HG02852 (cell line): ENCODE data around the gene SPAG16.
"Not testable (repeated sequence)": the region's sequence is repeated elsewhere in the genome, so short reads cannot be mapped to it uniquely, and the experiment has no call there.

Source experiments
- ATAC-seq: cut with Tn5 transposase; IDR thresholded peaks from one replicate; pipeline ENCODE4 v1.9.1; 2021; ENCODE audit warnings: mild to moderate bottlenecking, moderate library complexity; ENCODE audit not compliant: unreplicated experiment

SPAG16 gene

GRCh38 chr2:213980883-213981282 is 696.6 kb downstream of the SPAG16 start:
- no peak for ATAC-seq

GRCh38 chr2:213989207-213989606 is 704.9 kb downstream of the SPAG16 start:
- no peak for ATAC-seq

- no peak for ATAC-seq
These were observed 707.3 kb downstream of the SPAG16 start for GRCh38 chr2:213991453-213992108.

- ATAC-seq = no peak
These were observed 711.3 kb downstream of the SPAG16 start for GRCh38 chr2:213995400-213996105.

GRCh38 chr2:213998976-213999375 is 714.7 kb downstream of the SPAG16 start:
- ATAC-seq = not testable (repeated sequence)

- no peak for ATAC-seq
These were observed 720.2 kb downstream of the SPAG16 start for GRCh38 chr2:214004463-214004862.

- ATAC-seq = no peak
These were observed 721.1 kb downstream of the SPAG16 start for GRCh38 chr2:214005337-214005736.

GRCh38 chr2:214006601-214007000 is 722.3 kb downstream of the SPAG16 start:
- ATAC-seq = no peak

GRCh38 chr2:214011676-214012075 is 727.4 kb downstream of the SPAG16 start:
- ATAC-seq = no peak

GRCh38 chr2:214014551-214015220 is 730.4 kb downstream of the SPAG16 start:
- no peak for ATAC-seq

GRCh38 chr2:214019229-214019972 is 735.1 kb downstream of the SPAG16 start:
- ATAC-seq = no peak

- ATAC-seq = no peak
These were observed 735.7 kb downstream of the SPAG16 start for GRCh38 chr2:214019973-214020345.

- no peak for ATAC-seq
These were observed 744.9 kb downstream of the SPAG16 start for GRCh38 chr2:214029190-214029589.

GRCh38 chr2:214031566-214031965 is 747.3 kb downstream of the SPAG16 start:
- no peak for ATAC-seq

GRCh38 chr2:214034417-214034816 is 750.2 kb downstream of the SPAG16 start:
- no peak for ATAC-seq

- ATAC-seq = no peak
These were observed 751.0 kb downstream of the SPAG16 start for GRCh38 chr2:214035091-214035852.

- no peak for ATAC-seq
These were observed 751.7 kb downstream of the SPAG16 start for GRCh38 chr2:214035921-214036320.

- ATAC-seq = no peak
These were observed 753.9 kb downstream of the SPAG16 start for GRCh38 chr2:214038186-214038585.

- ATAC-seq = no peak
These were observed 766.5 kb downstream of the SPAG16 start for GRCh38 chr2:214050731-214051130.

GRCh38 chr2:214051585-214051984 is 767.3 kb downstream of the SPAG16 start:
- ATAC-seq = no peak

- no peak for ATAC-seq
These were observed 768.0 kb downstream of the SPAG16 start for GRCh38 chr2:214052235-214052634.
